Subcutaneous adipose tissue (tissue), 4 donors: ENCODE measurements around the gene IFITM2. TPM values are rescaled to one million over a fixed set of nuclear protein-coding genes. Genes with fewer than 3 reads are reported as not detected.

ENCODE experiments used
- total RNA-seq, 4 donors: library from RNA; depleted of rRNA; stranded (reverse); fragments of >200 nt; gene quantifications; one replicate each; pipeline ENCODE4 v1.1.0, GENCODE V29; 2016
- TF ChIP-seq, protein P1 (sequence below): fragments of 450-650 bp; IDR thresholded peaks from one replicate; pipeline ENCODE4 v1.5.1; 2016; ENCODE audit warnings: low read depth, mild to moderate bottlenecking, control low read depth, antibody characterized with exemption, moderate library complexity

The IFITM2 gene
- total RNA-seq, 4 donors from 2014 or later, result 116 to 171 (median 144) TPM

- TF ChIP-seq, protein P1, sequence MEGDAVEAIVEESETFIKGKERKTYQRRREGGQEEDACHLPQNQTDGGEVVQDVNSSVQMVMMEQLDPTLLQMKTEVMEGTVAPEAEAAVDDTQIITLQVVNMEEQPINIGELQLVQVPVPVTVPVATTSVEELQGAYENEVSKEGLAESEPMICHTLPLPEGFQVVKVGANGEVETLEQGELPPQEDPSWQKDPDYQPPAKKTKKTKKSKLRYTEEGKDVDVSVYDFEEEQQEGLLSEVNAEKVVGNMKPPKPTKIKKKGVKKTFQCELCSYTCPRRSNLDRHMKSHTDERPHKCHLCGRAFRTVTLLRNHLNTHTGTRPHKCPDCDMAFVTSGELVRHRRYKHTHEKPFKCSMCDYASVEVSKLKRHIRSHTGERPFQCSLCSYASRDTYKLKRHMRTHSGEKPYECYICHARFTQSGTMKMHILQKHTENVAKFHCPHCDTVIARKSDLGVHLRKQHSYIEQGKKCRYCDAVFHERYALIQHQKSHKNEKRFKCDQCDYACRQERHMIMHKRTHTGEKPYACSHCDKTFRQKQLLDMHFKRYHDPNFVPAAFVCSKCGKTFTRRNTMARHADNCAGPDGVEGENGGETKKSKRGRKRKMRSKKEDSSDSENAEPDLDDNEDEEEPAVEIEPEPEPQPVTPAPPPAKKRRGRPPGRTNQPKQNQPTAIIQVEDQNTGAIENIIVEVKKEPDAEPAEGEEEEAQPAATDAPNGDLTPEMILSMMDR, result no peak
Observed at GRCh38 chr11:293852-294661, 13.6 kb upstream of the IFITM2 start.

DNA sequence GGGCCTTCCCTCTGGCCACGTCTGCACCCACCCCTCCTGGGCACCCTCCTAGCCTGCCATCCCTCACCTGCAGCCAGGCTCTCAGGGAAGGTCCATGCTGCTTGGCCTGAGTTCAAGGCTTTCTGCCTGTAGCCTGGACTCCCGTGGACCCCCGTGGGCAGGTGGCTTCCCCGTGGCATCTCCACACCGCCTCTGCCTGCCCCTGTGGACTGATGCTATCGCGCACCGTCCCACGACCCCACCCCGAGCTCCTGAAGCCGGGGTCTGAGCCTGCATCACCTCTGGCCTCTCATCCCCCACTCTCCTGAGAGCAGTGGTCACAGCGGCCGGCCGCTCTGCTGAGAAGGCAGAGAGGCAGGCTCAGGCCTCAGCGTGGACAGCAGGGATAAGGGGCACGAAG lies 12.8 kb upstream of the IFITM2 start:
- TF ChIP-seq, protein P1, result no peak

GRCh38 chr11:295351-296170 lies 12.1 kb upstream of the IFITM2 start:
- TF ChIP-seq, protein P1, result no peak

GRCh38 chr11:296171-297050 lies 11.2 kb upstream of the IFITM2 start:
- TF ChIP-seq, protein P1, result no peak

GRCh38 chr11:297051-297585 lies 10.5 kb upstream of the IFITM2 start:
- TF ChIP-seq, protein P1, result no peak

DNA sequence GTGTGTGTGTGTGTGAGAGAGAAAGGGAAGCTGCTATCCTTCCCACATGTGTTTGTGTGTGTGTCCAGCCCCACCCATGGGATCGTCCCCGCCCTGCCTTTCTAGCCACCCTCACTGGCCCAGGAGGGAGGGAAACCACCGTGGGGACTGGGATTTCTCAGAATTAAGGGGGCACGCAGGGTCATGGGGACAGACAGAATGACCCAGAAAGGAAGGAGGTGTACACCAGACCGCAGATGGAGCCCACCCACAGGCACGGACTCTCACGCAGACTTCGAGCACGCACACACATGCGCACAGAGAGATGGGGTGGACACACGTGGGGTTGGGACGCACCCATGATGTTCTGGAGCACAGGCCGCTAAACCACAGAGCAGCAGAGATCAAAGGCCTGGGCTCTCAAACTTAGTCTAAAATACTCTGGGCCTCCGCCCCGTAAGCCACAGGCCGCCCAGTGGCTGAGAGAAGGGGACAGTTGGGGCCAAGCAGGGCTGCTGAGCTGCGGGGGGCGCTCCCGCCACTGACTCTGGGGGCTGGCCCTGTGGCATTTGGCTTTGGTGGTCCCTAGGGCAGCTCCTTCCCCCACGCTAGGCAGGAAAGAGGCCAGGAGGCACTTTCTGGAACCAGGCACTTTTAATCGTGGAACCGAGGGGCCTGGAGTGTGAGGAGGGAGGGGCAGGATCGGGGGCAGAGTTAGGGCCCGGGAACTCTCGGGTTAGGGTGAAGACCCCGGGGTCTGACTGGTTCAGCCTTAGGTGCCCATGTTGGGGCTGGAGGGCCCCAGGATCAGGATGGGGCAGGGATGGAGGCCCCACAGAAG lies 9.8 kb upstream of the IFITM2 start:
- TF ChIP-seq, protein P1, result no peak
